Activated T-helper 1 cell treated with Interleukin-2 at 50 U/mL for 16 hours (primary cell): Measurements from ENCODE around the gene PHACTR3.
"Not testable (repeated sequence)": the region's sequence is repeated elsewhere in the genome, so short reads cannot be mapped to it uniquely, and the experiment has no call there.

Experiments used
- DNase-seq: peaks from one replicate; pipeline ENCODE4 v3.0.0-alpha.2; 2020; ENCODE audit warnings: low read depth

Gene PHACTR3

DNA sequence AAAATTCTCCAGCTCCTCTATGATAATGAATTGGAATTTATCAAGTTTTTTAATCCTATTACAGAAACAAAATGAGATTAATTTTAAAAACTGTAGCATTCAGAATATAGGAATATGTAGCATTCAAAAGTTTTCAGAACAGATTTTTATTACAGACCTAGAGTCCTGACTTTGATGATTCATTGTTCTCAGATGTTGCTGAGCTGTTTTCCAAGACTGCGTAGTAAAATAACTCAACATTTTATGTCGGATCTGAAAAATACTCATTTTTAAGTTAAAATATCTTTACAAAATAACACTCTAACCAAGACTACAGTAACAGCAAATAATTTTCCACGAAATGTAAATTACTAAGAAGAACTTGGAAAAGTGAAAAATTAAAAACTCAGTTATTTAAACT lies 262.0 kb downstream of the PHACTR3 start:
- DNase-seq, result no peak

DNA sequence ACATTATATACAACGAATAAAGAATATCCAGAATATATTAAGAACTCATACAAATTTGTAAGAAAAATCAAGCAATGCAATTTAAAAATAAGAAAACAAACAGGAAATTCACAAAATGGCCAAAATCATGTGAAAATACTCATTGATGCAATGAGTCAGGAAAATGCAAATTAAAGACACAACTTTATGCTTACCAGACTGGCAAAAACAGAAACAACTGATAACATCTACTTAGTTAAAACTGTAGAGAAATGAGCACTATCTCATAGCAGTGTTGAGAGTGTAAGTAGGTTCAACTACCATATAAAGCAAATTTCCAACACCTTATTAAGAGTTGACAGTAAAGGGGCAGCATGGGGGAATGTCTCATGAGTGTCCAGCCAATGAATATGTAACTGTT lies 266.8 kb downstream of the PHACTR3 start:
- DNase-seq, result no peak

DNA sequence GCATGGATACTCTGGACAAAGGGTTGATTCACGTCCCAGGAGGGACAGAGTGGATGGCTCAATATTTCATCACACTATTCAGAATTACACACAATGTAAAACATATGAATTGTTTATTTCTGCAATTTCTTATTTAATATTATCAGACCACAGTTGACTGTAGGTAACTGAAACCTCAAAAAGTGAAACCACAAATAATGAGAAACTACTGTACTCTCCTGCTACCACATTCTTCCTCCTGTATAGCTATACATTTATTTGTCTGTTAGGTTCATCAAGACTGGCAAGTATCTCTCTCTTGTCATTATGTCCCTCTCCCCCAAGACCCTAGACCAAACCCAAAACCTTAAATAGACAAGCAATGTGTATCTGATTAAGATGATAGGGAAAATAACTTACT lies 269.1 kb downstream of the PHACTR3 start:
- DNase-seq, result no peak

DNA sequence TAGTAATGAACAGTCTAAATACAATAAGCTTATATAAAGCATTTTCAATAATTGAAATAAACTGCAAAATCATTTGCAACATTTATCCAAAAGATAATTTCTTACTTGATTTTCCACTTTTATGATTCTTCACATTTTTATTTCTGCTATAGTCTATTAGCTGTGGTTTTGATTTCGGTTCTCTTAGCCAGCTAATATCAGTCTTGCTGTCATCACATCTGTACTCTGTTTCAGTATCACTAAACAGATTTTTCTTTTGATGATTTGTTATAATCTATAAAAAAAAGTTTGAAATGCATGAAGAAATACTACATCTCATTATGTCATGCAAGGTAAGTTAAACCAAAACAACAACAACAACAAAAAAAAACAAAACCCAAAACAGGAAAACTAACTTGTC lies 275.9 kb downstream of the PHACTR3 start:
- no peak for DNase-seq

DNA sequence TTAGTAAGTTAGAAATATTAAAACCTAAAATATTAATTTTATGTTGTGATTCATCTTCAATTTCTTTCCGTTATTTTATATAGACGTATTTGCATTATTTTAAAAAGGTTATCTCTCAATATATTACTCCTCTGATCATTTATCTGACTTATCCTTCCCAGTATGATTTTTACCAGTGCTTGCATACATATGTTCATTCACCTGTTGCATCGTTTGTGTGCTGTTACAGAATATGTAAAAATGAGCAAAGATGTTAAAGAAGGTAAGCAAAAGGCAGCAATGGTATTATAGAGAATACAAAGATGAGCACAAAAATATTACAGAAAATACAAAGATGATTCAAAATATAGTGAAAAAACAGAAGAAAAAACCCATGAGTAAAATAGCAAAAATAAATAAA lies 280.2 kb downstream of the PHACTR3 start:
- no peak for DNase-seq

DNA sequence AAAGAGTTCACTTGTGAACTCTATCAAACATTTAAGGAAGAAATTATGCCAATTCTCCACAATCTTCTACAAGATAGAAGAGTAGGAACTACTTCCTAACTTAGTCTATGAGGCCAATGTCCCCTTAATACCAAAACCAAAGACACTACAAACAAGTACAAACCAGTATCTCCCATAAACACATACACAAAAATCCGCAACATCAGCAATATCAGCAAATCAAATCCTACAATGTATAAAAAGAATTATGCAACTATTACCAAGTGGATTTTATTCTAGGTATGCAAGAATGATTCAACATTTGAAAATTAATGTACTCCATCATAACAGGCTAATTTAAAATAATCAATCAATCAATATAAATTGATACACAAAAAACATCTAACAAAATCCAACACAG lies 283.7 kb downstream of the PHACTR3 start:
- DNase-seq, result no peak

DNA sequence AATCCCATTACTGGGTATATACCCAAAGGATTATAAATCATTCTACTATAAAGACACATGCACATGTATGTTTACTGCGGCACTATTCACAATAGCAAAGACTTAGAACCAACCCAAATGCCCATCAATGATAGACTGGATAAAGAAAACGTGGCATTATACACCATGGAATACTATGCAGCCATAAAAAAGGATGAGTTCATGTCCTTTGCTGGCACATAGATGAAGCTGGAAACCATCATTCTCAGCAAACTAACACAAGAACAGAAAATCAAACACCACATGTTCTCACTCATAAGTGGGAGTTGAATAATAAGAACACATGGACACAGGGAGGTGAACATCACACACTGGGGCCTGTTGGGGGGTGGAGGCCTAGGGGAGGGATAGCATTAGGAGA lies 285.7 kb downstream of the PHACTR3 start:
- DNase-seq, result not testable (repeated sequence)

DNA sequence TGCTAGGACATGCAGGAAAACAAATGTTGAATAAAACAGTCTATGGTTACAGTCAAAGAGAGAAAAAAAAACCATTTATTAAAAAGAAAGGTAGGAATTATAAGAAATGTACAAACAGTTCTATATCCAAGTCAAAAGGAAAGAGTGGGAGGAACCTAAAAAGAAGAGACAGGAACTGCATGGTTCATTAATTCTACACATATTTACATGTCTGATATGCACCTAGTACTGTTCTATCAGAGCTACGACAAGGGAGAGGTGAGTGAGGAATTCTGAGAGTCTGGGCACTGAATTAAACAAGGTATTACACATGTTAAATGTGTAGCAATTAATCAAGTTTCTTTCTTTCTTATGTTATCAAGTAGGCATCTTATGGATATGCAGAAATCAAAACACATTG lies 287.2 kb downstream of the PHACTR3 start:
- no peak for DNase-seq

DNA sequence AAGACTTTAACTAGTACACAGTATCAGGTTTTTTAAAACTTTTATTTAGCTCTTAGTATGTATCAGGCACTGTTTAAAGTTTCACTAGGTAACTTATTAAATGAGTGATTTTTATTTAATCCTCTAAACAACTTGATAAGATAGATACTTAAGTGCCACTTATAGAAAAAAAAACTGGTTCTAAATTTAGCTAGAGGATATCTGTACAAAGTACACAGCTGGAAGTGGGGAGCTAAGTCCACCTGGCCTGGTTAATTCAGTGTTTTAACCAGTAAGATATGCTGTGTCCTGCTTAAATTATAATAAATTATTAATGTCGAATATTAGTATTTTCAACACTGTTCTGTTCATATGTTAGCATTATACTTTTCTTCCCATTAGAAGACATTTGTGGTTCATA lies 291.6 kb downstream of the PHACTR3 start:
- no peak for DNase-seq
